WTC11 (cell line): ENCODE measurements around the gene SHTN1. TPM values are rescaled to one million over a fixed set of nuclear protein-coding genes. Genes with fewer than 3 reads are reported as not detected.

Experiments
- ATAC-seq: fragments of 200-7000 bp; cut with Tn5 transposase; 2 replicates; pipeline ENCODE4 v1.10.0; 2021; ENCODE audit warnings: mild to moderate bottlenecking, moderate library complexity
- CTCF ChIA-PET: fragments of 300-600 bp; sonication (Branson Sonifier 250); formaldehyde crosslinking; loops from one replicate; lab custom pipeline; 2021; ENCODE audit warnings: antibody characterized with exemption; lab: Charles Lee
- POLR2A ChIA-PET: fragments of 350-600 bp; sonication (Branson Sonifier 250); formaldehyde crosslinking; loops from one replicate; lab custom pipeline; 2021; ENCODE audit warnings: antibody characterized with exemption; lab: Charles Lee
- DNase-seq: peaks from one replicate; pipeline ENCODE4 v3.0.0; 2021; ENCODE audit warnings: low spot score
- H3K27ac Mint-ChIP-seq: 2 replicates; pipeline ENCODE4 v1.8.0; 2021; ENCODE audit warnings: mixed read lengths
- H3K27me3 Mint-ChIP-seq: 2 replicates; pipeline ENCODE4 v1.8.0; 2021; ENCODE audit warnings: low read depth, mild to moderate bottlenecking, moderate library complexity, mixed read lengths
- H3K36me3 Mint-ChIP-seq: 2 replicates; pipeline ENCODE4 v1.8.0; 2021; ENCODE audit warnings: mixed read lengths
- H3K4me1 Mint-ChIP-seq: 2 replicates; pipeline ENCODE4 v1.8.0; 2022; ENCODE audit warnings: mixed read lengths
- H3K4me3 Mint-ChIP-seq: 2 replicates; pipeline ENCODE4 v1.8.0; 2021; ENCODE audit warnings: mild to moderate bottlenecking, moderate library complexity, mixed read lengths
- H3K9me3 Mint-ChIP-seq: 2 replicates; pipeline ENCODE4 v1.8.0; 2021; ENCODE audit warnings: mixed read lengths
- CREM ChIP-seq: sonication (generic); formaldehyde crosslinking; IDR thresholded peaks from 2 replicates; pipeline ENCODE4 v1.8.1; 2022; ENCODE audit warnings: mild to moderate bottlenecking, missing genetic modification reagents, moderate library complexity
- ETV6 ChIP-seq: sonication (generic); formaldehyde crosslinking; IDR thresholded peaks from 2 replicates; pipeline ENCODE4 v1.8.1; 2022; ENCODE audit warnings: mild to moderate bottlenecking, missing genetic modification reagents
- FOXK1 ChIP-seq: sonication (generic); formaldehyde crosslinking; IDR thresholded peaks from 2 replicates; pipeline ENCODE4 v1.8.0; 2022; ENCODE audit warnings: mild to moderate bottlenecking, moderate library complexity, missing genetic modification reagents
- FOXP1 ChIP-seq: sonication (generic); formaldehyde crosslinking; IDR thresholded peaks from 2 replicates; pipeline ENCODE4 v1.8.0; 2022; ENCODE audit warnings: missing genetic modification reagents, mild to moderate bottlenecking, moderate library complexity, borderline replicate concordance
- GTF2I ChIP-seq: fragments of 250-450 bp; sonication (Bioruptor Pico); conservative IDR thresholded peaks from 2 replicates; pipeline ENCODE4 v1.4.0; 2021; ENCODE audit warnings: mild to moderate bottlenecking
- IRF2 ChIP-seq: sonication (generic); formaldehyde crosslinking; IDR thresholded peaks from 2 replicates; pipeline ENCODE4 v1.8.0; 2022; ENCODE audit warnings: low read depth, missing genetic modification reagents, borderline replicate concordance
- MYBL2 ChIP-seq: sonication (generic); formaldehyde crosslinking; IDR thresholded peaks from 2 replicates; pipeline ENCODE4 v1.8.1; 2023; ENCODE audit warnings: mild to moderate bottlenecking, moderate library complexity, missing genetic modification reagents
- NFYB ChIP-seq: sonication (generic); formaldehyde crosslinking; conservative IDR thresholded peaks from 2 replicates; pipeline ENCODE4 v1.8.0; 2022; ENCODE audit warnings: low read depth, missing genetic modification reagents
- SMAD3 ChIP-seq: sonication (generic); formaldehyde crosslinking; IDR thresholded peaks from 2 replicates; pipeline ENCODE4 v1.8.0; 2022; ENCODE audit warnings: missing genetic modification reagents, mild to moderate bottlenecking, borderline replicate concordance
- ZNF423 ChIP-seq: fragments of 250-450 bp; sonication (Bioruptor Pico); IDR thresholded peaks from 2 replicates; pipeline ENCODE4 v2.1.2; 2022; ENCODE audit warnings: mild to moderate bottlenecking, moderate library complexity
- total RNA-seq: library from RNA; stranded (reverse); gene quantifications from 3 replicates; pipeline ENCODE4 v1.2.3, GENCODE V29; 2021
- TF ChIP-seq, protein P1 (sequence below): sonication (generic); formaldehyde crosslinking; IDR thresholded peaks from 2 replicates; pipeline ENCODE4 v1.8.1; 2023; ENCODE audit warnings: mild to moderate bottlenecking, missing genetic modification reagents
- TF ChIP-seq, protein P2 (sequence below): sonication (generic); formaldehyde crosslinking; IDR thresholded peaks from 2 replicates; pipeline ENCODE4 v1.8.1; 2022; ENCODE audit warnings: missing genetic modification reagents, borderline replicate concordance
- TF ChIP-seq, protein P3 (sequence below): fragments of 200-600 bp; IDR thresholded peaks from 2 replicates; pipeline ENCODE4 v1.8.0; 2022; ENCODE audit warnings: antibody characterized with exemption
- TF ChIP-seq, protein P4 (sequence below): fragments of 250-450 bp; sonication (Bioruptor Pico); IDR thresholded peaks from 2 replicates; pipeline ENCODE4 v1.9.0; 2021; ENCODE audit warnings: mild to moderate bottlenecking
- TF ChIP-seq, protein P5 (sequence below): sonication (generic); formaldehyde crosslinking; IDR thresholded peaks from 2 replicates; pipeline ENCODE4 v1.8.0; 2023; ENCODE audit warnings: mild to moderate bottlenecking, missing genetic modification reagents

Gene SHTN1
- total RNA-seq, 1 experiment from 2014 or later = 11.0 TPM

DNA sequence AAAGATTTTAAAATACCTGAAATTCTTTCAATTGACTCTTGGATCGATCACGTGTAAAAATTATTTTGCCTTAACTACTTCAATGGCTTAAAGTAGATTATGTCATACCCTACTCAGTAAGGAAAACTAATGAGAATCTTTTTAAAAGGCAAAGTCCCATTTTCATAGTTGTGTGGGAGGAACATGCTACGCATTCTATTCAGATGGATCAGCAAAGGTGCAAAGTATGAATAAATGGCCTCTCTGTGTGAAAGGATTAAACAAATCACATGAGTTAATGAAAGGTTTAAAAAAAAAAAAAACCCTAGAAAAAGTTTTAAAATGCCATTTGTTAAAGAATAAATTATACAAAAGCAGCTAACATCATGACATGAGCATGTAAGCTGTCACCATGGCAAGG lies 78.6 kb downstream of the SHTN1 start:
- Mint-ChIP-seq H3K4me1 (peaks cover 17% of the 10 kb centered on the region), H3K36me3 (peaks cover 7% of the 10 kb centered on the region), H3K4me3 (no peak overlapping the region), H3K27me3 (no peaks in the 10 kb centered on the region), H3K27ac (no peak overlapping the region), H3K9me3 (peaks cover 6% of the 10 kb centered on the region; the same call in 1 of the 2 replicates)
- ChIA-PET POLR2A (no interaction called here), CTCF (no interaction called here)
- TF ChIP-seq, protein P1, sequence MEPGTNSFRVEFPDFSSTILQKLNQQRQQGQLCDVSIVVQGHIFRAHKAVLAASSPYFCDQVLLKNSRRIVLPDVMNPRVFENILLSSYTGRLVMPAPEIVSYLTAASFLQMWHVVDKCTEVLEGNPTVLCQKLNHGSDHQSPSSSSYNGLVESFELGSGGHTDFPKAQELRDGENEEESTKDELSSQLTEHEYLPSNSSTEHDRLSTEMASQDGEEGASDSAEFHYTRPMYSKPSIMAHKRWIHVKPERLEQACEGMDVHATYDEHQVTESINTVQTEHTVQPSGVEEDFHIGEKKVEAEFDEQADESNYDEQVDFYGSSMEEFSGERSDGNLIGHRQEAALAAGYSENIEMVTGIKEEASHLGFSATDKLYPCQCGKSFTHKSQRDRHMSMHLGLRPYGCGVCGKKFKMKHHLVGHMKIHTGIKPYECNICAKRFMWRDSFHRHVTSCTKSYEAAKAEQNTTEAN (CRISPR knock-in tag) = no peak
- TF ChIP-seq, protein P2, sequence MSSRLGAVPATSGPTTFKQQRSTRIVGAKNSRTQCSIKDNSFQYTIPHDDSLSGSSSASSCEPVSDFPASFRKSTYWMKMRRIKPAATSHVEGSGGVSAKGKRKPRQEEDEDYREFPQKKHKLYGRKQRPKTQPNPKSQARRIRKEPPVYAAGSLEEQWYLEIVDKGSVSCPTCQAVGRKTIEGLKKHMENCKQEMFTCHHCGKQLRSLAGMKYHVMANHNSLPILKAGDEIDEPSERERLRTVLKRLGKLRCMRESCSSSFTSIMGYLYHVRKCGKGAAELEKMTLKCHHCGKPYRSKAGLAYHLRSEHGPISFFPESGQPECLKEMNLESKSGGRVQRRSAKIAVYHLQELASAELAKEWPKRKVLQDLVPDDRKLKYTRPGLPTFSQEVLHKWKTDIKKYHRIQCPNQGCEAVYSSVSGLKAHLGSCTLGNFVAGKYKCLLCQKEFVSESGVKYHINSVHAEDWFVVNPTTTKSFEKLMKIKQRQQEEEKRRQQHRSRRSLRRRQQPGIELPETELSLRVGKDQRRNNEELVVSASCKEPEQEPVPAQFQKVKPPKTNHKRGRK (CRISPR knock-in tag) = no peak
- TF ChIP-seq FOXK1 (CRISPR knock-in tag) (no peak), IRF2 (CRISPR knock-in tag) (no peak), ETV6 (no peak), SMAD3 (CRISPR knock-in tag) (no peak), GTF2I (CRISPR knock-in tag) (no peak), MYBL2 (CRISPR knock-in tag) (no peak), FOXP1 (no peak), NFYB (no peak), ZNF423 (CRISPR knock-in tag) (no peak), CREM (no peak)
- TF ChIP-seq, protein P3, sequence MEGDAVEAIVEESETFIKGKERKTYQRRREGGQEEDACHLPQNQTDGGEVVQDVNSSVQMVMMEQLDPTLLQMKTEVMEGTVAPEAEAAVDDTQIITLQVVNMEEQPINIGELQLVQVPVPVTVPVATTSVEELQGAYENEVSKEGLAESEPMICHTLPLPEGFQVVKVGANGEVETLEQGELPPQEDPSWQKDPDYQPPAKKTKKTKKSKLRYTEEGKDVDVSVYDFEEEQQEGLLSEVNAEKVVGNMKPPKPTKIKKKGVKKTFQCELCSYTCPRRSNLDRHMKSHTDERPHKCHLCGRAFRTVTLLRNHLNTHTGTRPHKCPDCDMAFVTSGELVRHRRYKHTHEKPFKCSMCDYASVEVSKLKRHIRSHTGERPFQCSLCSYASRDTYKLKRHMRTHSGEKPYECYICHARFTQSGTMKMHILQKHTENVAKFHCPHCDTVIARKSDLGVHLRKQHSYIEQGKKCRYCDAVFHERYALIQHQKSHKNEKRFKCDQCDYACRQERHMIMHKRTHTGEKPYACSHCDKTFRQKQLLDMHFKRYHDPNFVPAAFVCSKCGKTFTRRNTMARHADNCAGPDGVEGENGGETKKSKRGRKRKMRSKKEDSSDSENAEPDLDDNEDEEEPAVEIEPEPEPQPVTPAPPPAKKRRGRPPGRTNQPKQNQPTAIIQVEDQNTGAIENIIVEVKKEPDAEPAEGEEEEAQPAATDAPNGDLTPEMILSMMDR = no peak
- TF ChIP-seq, protein P4, sequence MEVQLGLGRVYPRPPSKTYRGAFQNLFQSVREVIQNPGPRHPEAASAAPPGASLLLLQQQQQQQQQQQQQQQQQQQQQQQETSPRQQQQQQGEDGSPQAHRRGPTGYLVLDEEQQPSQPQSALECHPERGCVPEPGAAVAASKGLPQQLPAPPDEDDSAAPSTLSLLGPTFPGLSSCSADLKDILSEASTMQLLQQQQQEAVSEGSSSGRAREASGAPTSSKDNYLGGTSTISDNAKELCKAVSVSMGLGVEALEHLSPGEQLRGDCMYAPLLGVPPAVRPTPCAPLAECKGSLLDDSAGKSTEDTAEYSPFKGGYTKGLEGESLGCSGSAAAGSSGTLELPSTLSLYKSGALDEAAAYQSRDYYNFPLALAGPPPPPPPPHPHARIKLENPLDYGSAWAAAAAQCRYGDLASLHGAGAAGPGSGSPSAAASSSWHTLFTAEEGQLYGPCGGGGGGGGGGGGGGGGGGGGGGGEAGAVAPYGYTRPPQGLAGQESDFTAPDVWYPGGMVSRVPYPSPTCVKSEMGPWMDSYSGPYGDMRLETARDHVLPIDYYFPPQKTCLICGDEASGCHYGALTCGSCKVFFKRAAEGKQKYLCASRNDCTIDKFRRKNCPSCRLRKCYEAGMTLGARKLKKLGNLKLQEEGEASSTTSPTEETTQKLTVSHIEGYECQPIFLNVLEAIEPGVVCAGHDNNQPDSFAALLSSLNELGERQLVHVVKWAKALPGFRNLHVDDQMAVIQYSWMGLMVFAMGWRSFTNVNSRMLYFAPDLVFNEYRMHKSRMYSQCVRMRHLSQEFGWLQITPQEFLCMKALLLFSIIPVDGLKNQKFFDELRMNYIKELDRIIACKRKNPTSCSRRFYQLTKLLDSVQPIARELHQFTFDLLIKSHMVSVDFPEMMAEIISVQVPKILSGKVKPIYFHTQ = no peak
- ATAC-seq = no peak
- DNase-seq = no peak

DNA sequence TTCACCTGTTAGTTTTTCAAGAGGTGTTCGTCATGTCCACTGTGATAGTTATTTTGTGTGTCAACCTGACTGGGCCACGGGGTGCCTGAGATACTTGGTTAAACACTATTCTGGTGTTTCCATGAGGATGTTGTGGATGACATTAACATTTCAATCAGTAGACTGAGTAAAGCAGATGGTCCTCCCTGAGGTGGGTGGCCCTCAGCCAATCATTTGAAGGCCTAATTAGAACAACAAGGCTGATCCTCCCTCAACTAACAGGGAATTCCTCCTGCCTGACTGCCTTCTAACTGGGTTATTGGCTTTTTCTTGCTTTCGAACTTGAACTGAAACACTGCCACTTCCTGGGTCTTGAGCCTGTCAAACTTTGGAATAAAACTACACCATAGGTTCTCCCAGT lies 79.9 kb downstream of the SHTN1 start:
- Mint-ChIP-seq H3K4me1 (peaks cover 21% of the 10 kb centered on the region), H3K4me3 (no peak overlapping the region), H3K27ac (peak overlapping the region; percentile 34; the same call in 1 of the 2 replicates)
- CTCF ChIA-PET = no interaction called here
- POLR2A ChIA-PET = no interaction called here
- no peak for DNase-seq
- peak; percentile 39; the same call in 1 of the 2 replicates for ATAC-seq
- TF ChIP-seq, protein P5, sequence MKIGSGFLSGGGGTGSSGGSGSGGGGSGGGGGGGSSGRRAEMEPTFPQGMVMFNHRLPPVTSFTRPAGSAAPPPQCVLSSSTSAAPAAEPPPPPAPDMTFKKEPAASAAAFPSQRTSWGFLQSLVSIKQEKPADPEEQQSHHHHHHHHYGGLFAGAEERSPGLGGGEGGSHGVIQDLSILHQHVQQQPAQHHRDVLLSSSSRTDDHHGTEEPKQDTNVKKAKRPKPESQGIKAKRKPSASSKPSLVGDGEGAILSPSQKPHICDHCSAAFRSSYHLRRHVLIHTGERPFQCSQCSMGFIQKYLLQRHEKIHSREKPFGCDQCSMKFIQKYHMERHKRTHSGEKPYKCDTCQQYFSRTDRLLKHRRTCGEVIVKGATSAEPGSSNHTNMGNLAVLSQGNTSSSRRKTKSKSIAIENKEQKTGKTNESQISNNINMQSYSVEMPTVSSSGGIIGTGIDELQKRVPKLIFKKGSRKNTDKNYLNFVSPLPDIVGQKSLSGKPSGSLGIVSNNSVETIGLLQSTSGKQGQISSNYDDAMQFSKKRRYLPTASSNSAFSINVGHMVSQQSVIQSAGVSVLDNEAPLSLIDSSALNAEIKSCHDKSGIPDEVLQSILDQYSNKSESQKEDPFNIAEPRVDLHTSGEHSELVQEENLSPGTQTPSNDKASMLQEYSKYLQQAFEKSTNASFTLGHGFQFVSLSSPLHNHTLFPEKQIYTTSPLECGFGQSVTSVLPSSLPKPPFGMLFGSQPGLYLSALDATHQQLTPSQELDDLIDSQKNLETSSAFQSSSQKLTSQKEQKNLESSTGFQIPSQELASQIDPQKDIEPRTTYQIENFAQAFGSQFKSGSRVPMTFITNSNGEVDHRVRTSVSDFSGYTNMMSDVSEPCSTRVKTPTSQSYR (CRISPR knock-in tag) = no peak
- TF ChIP-seq, all 79 proteins: peak for 0
- H3K9me3 Mint-ChIP-seq = peaks cover 6% of the 10 kb centered on the region; the same call in 1 of the 2 replicates
- peaks cover 9% of the 10 kb centered on the region for H3K36me3 Mint-ChIP-seq
- no peaks in the 10 kb centered on the region for H3K27me3 Mint-ChIP-seq
